Activated T-cell treated with anti-CD3 and anti-CD28 coated beads for 48 hours (primary cell): ENCODE results near the gene KLHL26.

Source experiments
- DNase-seq: peaks from one replicate; pipeline ENCODE4 v3.0.0-alpha.2; 2020; ENCODE audit warnings: low read depth

Gene KLHL26

DNA sequence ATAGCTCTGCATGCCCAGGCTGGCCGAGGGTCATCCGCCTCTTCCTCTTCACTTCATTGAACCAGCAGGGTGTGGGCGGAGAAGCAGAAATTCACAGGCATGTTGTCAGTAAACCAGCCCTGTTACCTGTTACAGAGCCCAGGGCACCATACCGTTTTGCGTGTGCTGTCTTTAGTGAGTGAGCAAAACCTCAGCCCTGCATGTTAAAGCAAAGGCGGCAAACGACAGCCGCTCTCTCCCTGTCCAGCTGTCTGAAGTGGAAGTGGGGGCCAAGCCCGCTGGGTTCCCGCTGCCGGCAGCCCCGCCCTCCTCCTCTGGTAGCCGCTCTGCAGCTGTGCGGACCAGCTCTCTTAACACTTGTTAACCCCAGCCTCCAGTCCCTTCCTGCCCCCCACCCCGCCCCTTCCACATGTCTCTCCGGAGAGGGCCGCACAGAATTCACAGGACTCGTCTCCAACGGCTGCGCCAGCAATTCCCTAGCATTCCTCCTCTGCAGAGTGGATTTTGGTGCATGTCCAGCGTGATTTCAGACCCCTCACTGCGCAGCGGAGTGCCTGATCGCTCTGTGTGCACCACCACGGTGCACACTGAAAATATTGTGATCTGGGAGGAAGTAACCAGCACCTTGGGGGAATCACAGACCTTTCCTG lies 12.7 kb downstream of the KLHL26 start:
- no peak for DNase-seq

- no peak for DNase-seq
These were observed 13.2 kb downstream of the KLHL26 start for GRCh38 chr19:18650021-18650390.

DNA sequence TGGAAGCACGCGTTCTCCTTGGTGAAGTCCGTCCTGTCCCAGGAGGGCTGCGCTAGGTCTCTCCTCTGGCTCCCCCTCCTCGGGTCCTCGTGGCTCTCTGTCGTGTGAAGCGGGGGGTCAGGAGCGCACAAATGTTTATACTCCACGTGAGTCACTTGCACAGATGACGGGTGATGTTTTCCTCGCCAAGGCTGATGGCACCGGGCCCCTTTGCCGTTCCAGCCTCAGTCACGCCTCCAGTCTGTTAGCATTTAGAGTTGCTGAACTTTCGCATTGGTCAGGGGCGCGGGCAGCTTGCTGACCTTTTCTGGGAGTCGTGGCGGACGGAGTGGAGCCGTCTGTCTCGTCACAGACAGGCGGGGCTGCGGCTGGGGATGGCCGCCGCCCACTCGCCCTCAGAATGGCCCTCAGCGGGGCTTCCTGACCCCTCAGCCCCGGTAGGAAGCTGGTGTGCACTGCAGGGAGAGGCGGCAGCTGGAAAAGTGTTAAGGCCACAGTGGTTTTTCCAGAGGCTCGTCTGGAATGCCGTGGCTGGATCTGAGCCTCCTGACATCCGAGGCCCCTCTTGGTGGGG lies 13.7 kb downstream of the KLHL26 start:
- no peak for DNase-seq

DNA sequence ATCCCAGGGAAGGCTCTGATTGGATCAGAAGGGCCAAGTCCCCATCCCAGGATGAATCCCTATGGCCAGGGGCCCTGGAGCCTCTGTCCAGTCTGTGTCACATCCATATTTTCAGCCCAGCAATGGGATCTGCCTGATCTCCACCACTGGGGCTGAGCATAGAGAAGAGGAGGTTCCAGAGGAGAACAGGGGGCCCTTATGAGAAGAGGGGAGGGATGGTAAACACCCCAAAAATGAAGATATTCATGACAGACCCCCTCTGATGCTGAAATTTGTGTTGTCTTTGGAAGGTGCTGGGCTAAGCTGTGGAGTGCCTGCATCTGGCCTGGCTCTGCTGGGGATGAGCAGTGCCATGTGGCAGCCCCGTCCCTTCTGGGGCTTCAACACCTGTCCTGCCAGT lies 14.5 kb downstream of the KLHL26 start:
- DNase-seq = no peak

- no peak for DNase-seq
These were observed 14.9 kb downstream of the KLHL26 start for GRCh38 chr19:18651733-18652132.

DNA sequence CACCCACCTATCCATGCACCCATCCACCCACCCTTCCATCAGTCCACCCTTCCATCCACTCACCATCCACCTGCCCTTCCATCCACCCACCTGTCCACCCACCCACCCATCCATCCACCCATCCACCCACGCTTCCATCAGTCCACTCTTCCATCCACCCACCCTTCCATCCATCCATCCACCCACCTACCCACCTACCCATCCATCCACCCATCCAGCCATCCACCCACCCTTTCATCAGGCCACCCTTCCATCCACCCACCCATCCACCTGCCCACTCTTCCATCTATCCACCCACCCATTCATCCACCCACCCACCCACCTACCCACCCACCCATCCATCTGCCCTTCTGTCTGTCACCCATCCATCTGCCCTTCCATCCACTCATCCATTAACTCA lies 17.0 kb downstream of the KLHL26 start:
- no peak for DNase-seq

- DNase-seq = no peak
These were observed 17.6 kb downstream of the KLHL26 start for GRCh38 chr19:18654469-18654868.

- no peak for DNase-seq
These were observed 18.5 kb downstream of the KLHL26 start for GRCh38 chr19:18655173-18655844.

DNA sequence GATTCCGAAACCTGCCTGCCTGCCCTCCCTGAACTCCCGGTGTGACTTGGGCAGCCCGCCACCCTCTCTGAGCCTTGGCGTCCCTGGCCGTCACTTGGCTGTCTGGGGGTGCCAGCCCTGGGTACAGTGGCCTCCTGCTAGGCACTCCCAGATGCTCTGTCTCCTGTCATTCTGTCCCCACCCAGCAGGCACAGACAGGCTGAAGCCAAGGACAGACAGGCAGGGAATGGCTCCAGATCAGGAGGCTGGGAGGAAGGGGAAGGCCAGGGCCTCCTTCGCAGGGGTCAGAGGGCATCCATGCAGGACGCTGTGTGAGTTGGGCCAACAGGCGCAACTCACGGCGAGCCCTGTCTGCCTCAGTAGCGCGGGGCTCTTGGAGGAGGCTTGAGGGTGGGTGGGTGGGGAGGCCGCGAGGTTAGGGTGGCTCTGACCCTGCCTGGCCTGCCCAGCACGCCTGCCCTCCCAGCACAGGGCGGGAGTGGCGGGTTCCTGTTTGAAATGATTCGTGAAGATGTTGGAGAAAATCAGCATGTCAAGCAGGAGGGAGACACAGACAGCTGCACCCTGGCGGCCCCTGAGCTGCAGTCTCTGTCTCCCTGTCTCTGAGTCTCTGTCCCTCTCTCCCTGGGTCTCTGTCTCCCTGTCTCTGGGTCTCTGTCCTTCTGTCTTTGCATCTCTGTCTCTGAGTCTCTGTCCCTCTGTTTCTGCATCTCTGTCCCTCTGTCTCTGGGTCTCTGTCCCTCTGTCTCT lies 19.7 kb downstream of the KLHL26 start:
- no peak for DNase-seq

- no peak for DNase-seq
These were observed 20.9 kb downstream of the KLHL26 start for GRCh38 chr19:18657590-18658365.

GRCh38 chr19:18658366-18658855 lies 21.6 kb downstream of the KLHL26 start:
- DNase-seq = no peak

DNA sequence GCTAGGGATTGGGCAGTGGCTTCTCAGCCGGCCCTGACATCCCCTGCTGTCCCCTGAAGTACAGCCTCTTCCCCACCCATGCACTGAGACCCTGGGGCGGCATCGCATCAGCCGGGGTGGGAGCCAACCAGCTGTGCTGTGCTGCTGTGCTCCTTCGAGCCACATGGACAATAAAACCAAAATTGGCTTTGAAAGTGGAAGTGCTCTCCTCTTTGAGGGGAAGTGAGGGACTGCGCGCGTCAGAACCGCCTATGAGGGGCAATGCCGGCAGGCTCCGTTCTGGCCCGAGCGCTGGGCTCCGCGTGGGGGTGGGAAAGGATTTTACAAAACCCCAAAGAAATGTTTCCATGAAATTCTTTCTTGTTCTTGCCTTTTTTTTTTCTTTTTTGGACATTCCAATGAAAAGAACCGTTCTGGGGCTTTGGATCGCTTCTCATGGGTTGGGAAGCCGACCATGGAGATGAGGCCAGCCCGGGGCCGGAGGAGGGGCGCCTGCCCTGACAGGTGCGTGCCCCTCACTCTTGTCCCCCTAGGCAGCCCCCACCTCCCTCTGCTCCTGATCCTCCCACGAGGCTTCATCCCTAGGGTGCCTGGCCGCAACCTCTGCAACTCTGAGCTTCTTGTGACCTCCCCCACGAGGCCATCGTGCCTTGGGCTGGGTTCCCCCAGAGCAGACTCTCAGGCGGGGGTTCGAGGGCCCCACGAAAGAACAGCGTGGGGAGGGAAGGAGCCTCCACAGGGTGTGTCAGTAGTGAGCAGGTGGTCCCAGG lies 22.6 kb downstream of the KLHL26 start:
- no peak for DNase-seq

- no peak for DNase-seq
These were observed 23.5 kb downstream of the KLHL26 start for GRCh38 chr19:18660051-18660910.

GRCh38 chr19:18660939-18661670 lies 24.3 kb downstream of the KLHL26 start:
- no peak for DNase-seq

DNA sequence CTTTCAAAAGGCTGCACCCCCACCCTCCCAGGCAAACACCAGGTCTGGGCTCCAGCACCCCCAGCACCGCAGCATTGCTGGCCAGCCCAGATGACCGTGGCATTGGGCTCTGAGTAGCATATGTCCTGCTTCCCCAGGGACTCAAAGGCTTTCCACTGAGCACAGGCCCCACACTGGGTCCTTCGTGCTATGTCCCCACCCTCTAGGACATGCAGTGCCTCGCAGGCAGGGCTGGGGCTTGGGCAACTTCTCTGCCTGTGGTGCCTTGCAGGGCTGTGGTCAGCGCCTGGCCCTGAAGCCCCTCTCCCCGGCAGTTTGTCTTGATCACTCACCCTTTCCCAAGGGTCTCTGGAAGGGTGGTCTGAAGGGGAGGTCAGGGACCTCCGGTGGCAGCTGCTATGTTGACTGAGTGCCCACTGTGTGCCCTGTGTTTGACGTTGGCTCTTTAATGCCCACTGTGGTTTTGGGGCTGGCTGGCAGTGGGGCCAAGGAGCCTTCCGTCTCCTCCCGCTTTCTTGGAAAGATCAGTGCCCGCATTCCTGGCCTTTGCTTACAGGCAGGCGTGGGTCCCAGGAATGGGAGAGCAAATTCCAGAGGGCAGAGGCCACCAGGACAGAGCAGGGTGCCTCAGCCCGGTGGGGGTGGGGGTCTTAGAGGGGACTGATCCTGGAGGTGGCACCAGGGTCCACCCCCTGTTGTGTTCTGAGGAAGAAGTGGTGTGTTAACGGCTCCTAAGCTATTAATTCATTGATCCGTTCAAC lies 26.3 kb downstream of the KLHL26 start:
- DNase-seq = no peak

GRCh38 chr19:18663940-18664530 lies 27.2 kb downstream of the KLHL26 start:
- no peak for DNase-seq

- no peak for DNase-seq
These were observed 29.0 kb downstream of the KLHL26 start for GRCh38 chr19:18665771-18666202.

- DNase-seq = no peak
These were observed 29.5 kb downstream of the KLHL26 start for GRCh38 chr19:18666317-18666716.
